Stimulated activated CD4-positive, alpha-beta T cell treated with anti-CD3 and anti-CD28 coated beads, Interleukin-12 subunit alpha, Interleukin-12 subunit beta, amount 100 ng/mL, for 24 hours (primary cell): ENCODE data around the gene MTCL1.

Source experiments
- DNase-seq, 2 experiments: peaks; one replicate each; pipeline ENCODE4 v3.0.0-alpha.2; 2020; ENCODE audit warnings: low read depth in 2 of 2

The MTCL1 gene

GRCh38 chr18:8793445-8794155, 88.2 kb downstream of the MTCL1 start:
- DNase-seq, result no peak

- no peak for DNase-seq
These were observed 89.0 kb downstream of the MTCL1 start for GRCh38 chr18:8794156-8794933.

- DNase-seq, result no peak
These were observed 89.6 kb downstream of the MTCL1 start for GRCh38 chr18:8794934-8795280.

- DNase-seq, result no peak
These were observed 90.4 kb downstream of the MTCL1 start for GRCh38 chr18:8795586-8796325.

- DNase-seq, result no peak
These were observed 91.8 kb downstream of the MTCL1 start for GRCh38 chr18:8797206-8797605.

GRCh38 chr18:8799001-8799400, 93.6 kb downstream of the MTCL1 start:
- DNase-seq, result no peak

GRCh38 chr18:8799596-8800441, 94.5 kb downstream of the MTCL1 start:
- no peak for DNase-seq

- no peak for DNase-seq
These were observed 95.1 kb downstream of the MTCL1 start for GRCh38 chr18:8800445-8800844.

- no peak for DNase-seq
These were observed 95.5 kb downstream of the MTCL1 start for GRCh38 chr18:8800876-8801262.

GRCh38 chr18:8801263-8801901, 96.0 kb downstream of the MTCL1 start:
- DNase-seq, result no peak

GRCh38 chr18:8802017-8802672, 96.8 kb downstream of the MTCL1 start:
- DNase-seq, result no peak

- DNase-seq, result no peak
These were observed 97.9 kb downstream of the MTCL1 start for GRCh38 chr18:8803063-8803795.

GRCh38 chr18:8803957-8804356, 98.6 kb downstream of the MTCL1 start:
- DNase-seq, result no peak

GRCh38 chr18:8805552-8805951, 100.2 kb downstream of the MTCL1 start:
- no peak for DNase-seq

- DNase-seq, result no peak
These were observed 100.9 kb downstream of the MTCL1 start for GRCh38 chr18:8806100-8806797.

- DNase-seq, result no peak
These were observed 101.6 kb downstream of the MTCL1 start for GRCh38 chr18:8806798-8807487.

GRCh38 chr18:8807488-8807805, 102.1 kb downstream of the MTCL1 start:
- DNase-seq, result no peak

- no peak for DNase-seq
These were observed 102.6 kb downstream of the MTCL1 start for GRCh38 chr18:8808001-8808400.

- DNase-seq, result no peak
These were observed 104.2 kb downstream of the MTCL1 start for GRCh38 chr18:8809514-8809913.
